MM.1S (cell line): ENCODE data around the gene ITGB6.

Experiments
- EZH2 ChIP-seq: fragments of 300-600 bp; sonication (generic); optimal IDR thresholded peaks from 2 replicates; pipeline ENCODE3; 2017; ENCODE audit warnings: low read depth, mild to moderate bottlenecking, antibody characterized with exemption, low read length, mixed read lengths
- EZH2phosphoT487 ChIP-seq: fragments of 300-600 bp; sonication (generic); IDR thresholded peaks from 2 replicates; pipeline ENCODE4 v1.6.1; 2018; ENCODE audit warnings: antibody characterized with exemption, low read length
- TF ChIP-seq, protein P1 (sequence below): fragments of 300-600 bp; sonication (generic); IDR thresholded peaks from 2 replicates; pipeline ENCODE4 v1.5.1; 2016; ENCODE audit warnings: antibody characterized with exemption, low read length, mixed read lengths

DNA sequence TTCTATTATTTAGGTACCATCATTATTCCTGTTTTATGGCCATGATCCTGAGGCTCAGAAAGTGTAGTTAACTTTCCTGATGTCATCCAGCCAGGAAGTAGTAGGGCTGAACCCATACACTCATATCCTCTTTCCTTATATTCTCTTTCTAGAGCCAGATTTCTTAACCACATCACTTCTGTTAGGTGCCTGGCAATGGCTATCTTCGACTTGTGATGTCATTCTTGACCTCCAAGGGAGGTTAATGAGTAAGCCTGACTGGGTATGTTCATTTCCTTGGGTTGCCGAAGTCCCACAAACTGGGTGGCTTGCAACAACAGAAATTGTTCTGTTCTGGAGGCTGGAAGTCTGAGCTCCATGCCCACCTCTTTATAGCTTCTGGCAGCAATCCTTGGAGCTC is 43.4 kb downstream of the ITGB6 start:
- TF ChIP-seq, protein P1, sequence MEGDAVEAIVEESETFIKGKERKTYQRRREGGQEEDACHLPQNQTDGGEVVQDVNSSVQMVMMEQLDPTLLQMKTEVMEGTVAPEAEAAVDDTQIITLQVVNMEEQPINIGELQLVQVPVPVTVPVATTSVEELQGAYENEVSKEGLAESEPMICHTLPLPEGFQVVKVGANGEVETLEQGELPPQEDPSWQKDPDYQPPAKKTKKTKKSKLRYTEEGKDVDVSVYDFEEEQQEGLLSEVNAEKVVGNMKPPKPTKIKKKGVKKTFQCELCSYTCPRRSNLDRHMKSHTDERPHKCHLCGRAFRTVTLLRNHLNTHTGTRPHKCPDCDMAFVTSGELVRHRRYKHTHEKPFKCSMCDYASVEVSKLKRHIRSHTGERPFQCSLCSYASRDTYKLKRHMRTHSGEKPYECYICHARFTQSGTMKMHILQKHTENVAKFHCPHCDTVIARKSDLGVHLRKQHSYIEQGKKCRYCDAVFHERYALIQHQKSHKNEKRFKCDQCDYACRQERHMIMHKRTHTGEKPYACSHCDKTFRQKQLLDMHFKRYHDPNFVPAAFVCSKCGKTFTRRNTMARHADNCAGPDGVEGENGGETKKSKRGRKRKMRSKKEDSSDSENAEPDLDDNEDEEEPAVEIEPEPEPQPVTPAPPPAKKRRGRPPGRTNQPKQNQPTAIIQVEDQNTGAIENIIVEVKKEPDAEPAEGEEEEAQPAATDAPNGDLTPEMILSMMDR = no peak
- TF ChIP-seq EZH2 = no peak
- TF ChIP-seq EZH2phosphoT487 = no peak
